ENCODE measurements around the gene RGS9.

- TF ChIP-seq ARNT (IDR thresholded peaks at IDR 0.05) (no peak), FOXA1 (IDR thresholded peaks at IDR 0.05) (no peak), ZNF384 (IDR thresholded peaks at IDR 0.05) (no peak), LEF1 (IDR thresholded peaks at IDR 0.05; ENCODE audit: borderline replicate concordance) (no peak), SUZ12 (IDR thresholded peaks at IDR 0.05) (no peak), TARDBP (IDR thresholded peaks at IDR 0.05) (no peak), SP1 (IDR thresholded peaks at IDR 0.05) (no peak), PKNOX1 (IDR thresholded peaks at IDR 0.05) (no peak), BHLHE40 (IDR thresholded peaks at IDR 0.05; ENCODE audit: borderline replicate concordance) (no peak), HDGF (IDR thresholded peaks at IDR 0.05; ENCODE audit: borderline replicate concordance) (no peak), L3MBTL2 (conservative IDR thresholded peaks at IDR 0.05) (no peak), CTBP1 (IDR thresholded peaks at IDR 0.05; ENCODE audit: borderline replicate concordance) (no peak), FOXM1 (IDR thresholded peaks at IDR 0.05; ENCODE audit: borderline replicate concordance) (no peak), ELF4 (IDR thresholded peaks at IDR 0.05) (no peak)
Observed at GRCh38 chr17:65158041-65158440, 20.9 kb downstream of the RGS9 start.

Data from HEK293T (cell line).